OCI-LY1 (cell line): ENCODE data around the gene GLIS1.

ENCODE experiments used
- H2AFZ ChIP-seq: fragments of 200-600 bp; sonication (generic), shearing (Covaris generic); 2 replicates; pipeline ENCODE4 v1.6.0; 2014; ENCODE audit warnings: antibody characterized with exemption, mild to moderate bottlenecking, low read length
- H3F3A ChIP-seq: fragments of 200-600 bp; sonication (generic), shearing (Covaris generic); 2 replicates; pipeline ENCODE4 v1.6.0; 2014; ENCODE audit warnings: mild to moderate bottlenecking, antibody characterized with exemption, low read length, moderate library complexity; ENCODE audit not compliant: insufficient read depth
- H3K27ac ChIP-seq: fragments of 200-600 bp; sonication (generic); 2 replicates; pipeline ENCODE4 v1.5.1; 2014; ENCODE audit warnings: low read length, mixed run types, mild to moderate bottlenecking, low read depth; ENCODE audit not compliant: poor library complexity, severe bottlenecking
- H3K27me3 ChIP-seq: fragments of 200-600 bp; sonication (generic); 2 replicates; pipeline ENCODE4 v1.6.0; 2014; ENCODE audit warnings: antibody characterized with exemption, mild to moderate bottlenecking, low read length, moderate library complexity; ENCODE audit not compliant: insufficient read depth
- H3K36me3 ChIP-seq: fragments of 200-600 bp; sonication (generic); 2 replicates; pipeline ENCODE4 v1.6.1; 2014; ENCODE audit warnings: mild to moderate bottlenecking, antibody characterized with exemption, low read length, moderate library complexity, mixed read lengths; ENCODE audit not compliant: insufficient read depth
- H3K4me1 ChIP-seq: fragments of 200-600 bp; sonication (generic); 2 replicates; pipeline ENCODE4 v1.5.1; 2014; ENCODE audit warnings: mild to moderate bottlenecking, low read length, moderate library complexity; ENCODE audit not compliant: insufficient read depth, severe bottlenecking
- H3K4me2 ChIP-seq: fragments of 200-600 bp; sonication (generic), shearing (Covaris generic); 2 replicates; pipeline ENCODE4 v1.6.1; 2014; ENCODE audit warnings: low read length
- H3K4me3 ChIP-seq: fragments of 200-600 bp; sonication (generic); 2 replicates; pipeline ENCODE4 v1.5.1; 2014; ENCODE audit warnings: low read length, low read depth, mild to moderate bottlenecking, mixed read lengths; ENCODE audit not compliant: poor library complexity, severe bottlenecking
- H3K79me2 ChIP-seq: fragments of 200-600 bp; shearing (Covaris generic); 2 replicates; pipeline ENCODE4 v1.6.1; 2016; ENCODE audit warnings: mixed run types, low read length, mixed read lengths; ENCODE audit not compliant: insufficient read depth
- H3K9ac ChIP-seq: fragments of 200-600 bp; sonication (generic), shearing (Covaris generic); 2 replicates; pipeline ENCODE4 v1.6.1; 2014; ENCODE audit warnings: mild to moderate bottlenecking, low read length, mixed read lengths
- H3K9me2 ChIP-seq: fragments of 200-600 bp; sonication (generic), shearing (Covaris generic); 2 replicates; pipeline ENCODE4 v1.6.1; 2014; ENCODE audit warnings: low read depth, mild to moderate bottlenecking, low read length, mixed read lengths
- H3K9me3 ChIP-seq: fragments of 200-600 bp; shearing (Covaris generic); 2 replicates; pipeline ENCODE4 v1.6.1; 2014; ENCODE audit warnings: low read length, mixed read lengths
- H4K20me1 ChIP-seq: fragments of 200-600 bp; sonication (generic), shearing (Covaris generic); 2 replicates; pipeline ENCODE4 v1.6.0; 2016; ENCODE audit warnings: mild to moderate bottlenecking, low read length; ENCODE audit not compliant: insufficient read depth
- CTCF ChIP-seq: fragments of 200-600 bp; sonication (generic), shearing (Covaris generic); IDR thresholded peaks from 2 replicates; pipeline ENCODE4 v1.5.1; 2017; ENCODE audit warnings: mild to moderate bottlenecking, antibody characterized with exemption, low read length, moderate library complexity, mixed read lengths
- EZH2 ChIP-seq: fragments of 200-600 bp; sonication (generic), shearing (Covaris generic); IDR thresholded peaks from 2 replicates; pipeline ENCODE4 v1.8.0; 2017; ENCODE audit warnings: borderline replicate concordance, mixed run types, mild to moderate bottlenecking, antibody characterized with exemption, low read length, moderate library complexity, mixed read lengths

The GLIS1 gene

DNA sequence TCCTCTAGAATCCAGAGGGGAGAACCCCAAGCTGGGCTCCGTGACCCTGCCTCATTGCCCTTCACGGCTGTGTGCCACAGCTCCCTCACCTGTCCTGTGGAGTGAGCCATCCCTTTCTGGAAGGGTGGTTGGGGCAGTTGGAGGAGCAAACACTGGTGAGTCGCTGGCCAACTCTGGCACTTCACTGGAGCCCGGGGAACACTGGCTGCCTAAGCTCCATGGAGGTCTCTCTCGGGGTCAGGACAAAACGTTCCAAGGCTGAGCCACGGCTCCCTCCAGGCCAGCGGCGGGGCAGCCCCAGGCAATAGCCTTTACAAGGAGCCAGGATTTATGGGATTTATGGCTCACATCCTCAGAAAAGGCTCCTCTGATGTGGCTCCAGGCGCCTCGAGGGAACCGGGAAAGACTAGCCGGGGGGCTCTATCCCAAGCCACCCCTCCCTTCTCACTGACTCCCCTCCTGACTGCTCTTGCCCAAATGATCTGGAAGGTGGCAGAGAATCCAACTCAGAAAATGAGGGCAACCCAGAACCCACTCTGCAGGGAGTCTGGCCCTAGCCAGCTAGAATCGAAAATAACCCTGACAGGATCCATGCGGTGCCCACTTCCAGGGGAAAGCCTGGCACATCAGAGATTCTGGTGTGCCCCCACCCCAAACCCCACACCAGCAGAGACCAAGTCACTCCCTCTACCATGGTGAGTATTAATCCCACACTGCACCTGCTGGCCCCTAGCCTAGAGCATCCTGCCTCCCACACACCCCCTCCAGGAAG is 75.2 kb downstream of the GLIS1 start:
- no peak overlapping the region for H3K4me2 ChIP-seq
- no peaks in the 10 kb centered on the region for H4K20me1 ChIP-seq
- H2AFZ ChIP-seq, result no peak overlapping the region
- H3K4me3 ChIP-seq, result no peak overlapping the region
- no peaks in the 10 kb centered on the region for H3K9me3 ChIP-seq
- H3K79me2 ChIP-seq, result no peaks in the 10 kb centered on the region
- no peaks in the 10 kb centered on the region for H3K9me2 ChIP-seq
- TF ChIP-seq CTCF, result no peak
- TF ChIP-seq EZH2, result no peak
- no peak overlapping the region for H3K9ac ChIP-seq
- H3K27ac ChIP-seq, result no peak overlapping the region
- H3K27me3 ChIP-seq, result no peaks in the 10 kb centered on the region
- H3K36me3 ChIP-seq, result no peaks in the 10 kb centered on the region
- no peaks in the 10 kb centered on the region for H3K4me1 ChIP-seq
- H3F3A ChIP-seq, result no peaks in the 10 kb centered on the region

- H2AFZ ChIP-seq, result no peak overlapping the region
- no peaks in the 10 kb centered on the region for H3K36me3 ChIP-seq
- H3K4me2 ChIP-seq, result no peak overlapping the region
- no peaks in the 10 kb centered on the region for H3K27me3 ChIP-seq
- TF ChIP-seq EZH2 (no peak), CTCF (no peak)
- no peaks in the 10 kb centered on the region for H4K20me1 ChIP-seq
- H3K79me2 ChIP-seq, result no peaks in the 10 kb centered on the region
- no peaks in the 10 kb centered on the region for H3K9me3 ChIP-seq
- no peak overlapping the region for H3K4me3 ChIP-seq
- no peaks in the 10 kb centered on the region for H3K4me1 ChIP-seq
- H3K27ac ChIP-seq, result no peak overlapping the region
- no peaks in the 10 kb centered on the region for H3F3A ChIP-seq
- no peaks in the 10 kb centered on the region for H3K9me2 ChIP-seq
- no peak overlapping the region for H3K9ac ChIP-seq
Measured at GRCh38 chr1:53662951-53663350, 76.0 kb downstream of the GLIS1 start.

DNA sequence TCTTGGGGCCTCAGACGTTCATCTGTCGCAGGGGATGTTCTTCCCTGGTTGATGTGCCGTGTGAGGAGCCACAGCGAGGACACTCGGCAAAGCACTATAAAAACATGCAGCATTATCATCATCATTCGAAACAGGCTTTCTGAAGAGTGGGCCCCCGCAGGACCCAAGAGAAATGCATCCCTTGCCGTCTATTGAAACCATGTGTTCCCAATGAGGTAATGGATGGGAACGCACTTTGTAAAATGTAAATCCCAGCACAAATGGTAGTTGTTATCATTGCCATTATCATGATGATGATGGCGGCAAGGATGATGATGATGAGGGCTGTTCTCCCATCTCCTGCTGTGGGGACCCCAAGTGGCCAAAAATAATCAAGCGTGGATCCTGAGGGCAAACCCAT is 76.8 kb downstream of the GLIS1 start:
- Histone ChIP-seq H4K20me1 (no peaks in the 10 kb centered on the region), H3K4me2 (no peak overlapping the region), H3K9ac (no peak overlapping the region), H3K9me3 (no peaks in the 10 kb centered on the region), H3K4me1 (no peaks in the 10 kb centered on the region), H3K27me3 (no peaks in the 10 kb centered on the region), H3K27ac (no peak overlapping the region), H3K9me2 (no peaks in the 10 kb centered on the region), H3K36me3 (no peaks in the 10 kb centered on the region), H3F3A (no peaks in the 10 kb centered on the region), H3K79me2 (no peaks in the 10 kb centered on the region), H2AFZ (no peak overlapping the region), H3K4me3 (no peak overlapping the region)
- TF ChIP-seq EZH2 (no peak), CTCF (no peak)
